Measurements from ENCODE around the gene CIAO1.

CIAO1 gene

DNA sequence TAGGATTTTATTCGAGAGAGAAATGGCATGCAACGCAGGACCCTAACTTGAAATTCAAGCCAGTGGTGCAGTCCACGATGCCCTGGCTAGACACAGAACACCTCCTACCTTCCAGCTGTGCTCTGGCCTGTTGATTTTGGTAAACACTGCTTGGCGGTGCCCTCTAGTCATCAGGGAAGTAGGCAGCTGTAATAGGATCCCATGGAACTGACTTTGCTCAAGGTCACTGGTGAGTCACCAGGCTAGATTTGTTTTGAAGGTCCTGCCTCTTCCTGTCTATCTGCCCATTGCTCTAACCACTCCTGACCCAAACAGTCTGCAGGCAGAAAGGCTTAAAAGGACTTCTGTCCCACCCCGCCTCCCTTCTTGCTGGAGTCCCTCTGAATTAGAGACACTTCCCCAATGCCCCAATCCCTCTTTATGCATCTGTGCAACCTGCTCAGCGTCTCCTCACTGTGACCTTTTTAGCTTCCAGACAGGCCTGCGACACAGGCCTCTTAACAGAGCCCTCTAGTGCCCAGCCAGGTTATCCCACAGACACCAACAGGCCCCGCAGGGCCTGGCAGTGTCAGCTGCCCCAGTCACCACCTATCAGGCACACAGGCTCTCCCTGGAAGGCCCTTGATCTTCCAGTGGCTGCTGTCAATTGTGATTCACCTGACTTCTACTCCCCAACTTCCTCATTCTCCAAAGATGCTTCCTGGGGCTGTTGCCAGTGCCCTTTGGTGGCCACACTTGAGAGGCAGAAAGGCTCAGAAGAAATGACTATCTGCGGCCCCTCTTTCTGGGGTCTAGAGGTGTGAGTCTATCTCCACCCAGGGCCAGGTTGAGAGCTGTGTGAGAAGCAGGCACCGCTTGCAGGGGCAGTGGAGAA, 5.4 kb upstream of the CIAO1 start:
- POLR2A ChIA-PET = interaction anchor here (0.6 to 4.4 kb wide), 9 partner anchors 9 to 238 kb away, joined by 3 to 27 read pairs (median 3); partner anchors contain the start of genes NCAPH and STARD7
- TF ChIP-seq CTBP1 (IDR thresholded peaks at IDR 0.05; ENCODE audit: borderline replicate concordance) = no peak
- TF ChIP-seq, protein P1, sequence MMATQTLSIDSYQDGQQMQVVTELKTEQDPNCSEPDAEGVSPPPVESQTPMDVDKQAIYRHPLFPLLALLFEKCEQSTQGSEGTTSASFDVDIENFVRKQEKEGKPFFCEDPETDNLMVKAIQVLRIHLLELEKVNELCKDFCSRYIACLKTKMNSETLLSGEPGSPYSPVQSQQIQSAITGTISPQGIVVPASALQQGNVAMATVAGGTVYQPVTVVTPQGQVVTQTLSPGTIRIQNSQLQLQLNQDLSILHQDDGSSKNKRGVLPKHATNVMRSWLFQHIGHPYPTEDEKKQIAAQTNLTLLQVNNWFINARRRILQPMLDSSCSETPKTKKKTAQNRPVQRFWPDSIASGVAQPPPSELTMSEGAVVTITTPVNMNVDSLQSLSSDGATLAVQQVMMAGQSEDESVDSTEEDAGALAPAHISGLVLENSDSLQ (IDR thresholded peaks at IDR 0.05) = no peak

DNA sequence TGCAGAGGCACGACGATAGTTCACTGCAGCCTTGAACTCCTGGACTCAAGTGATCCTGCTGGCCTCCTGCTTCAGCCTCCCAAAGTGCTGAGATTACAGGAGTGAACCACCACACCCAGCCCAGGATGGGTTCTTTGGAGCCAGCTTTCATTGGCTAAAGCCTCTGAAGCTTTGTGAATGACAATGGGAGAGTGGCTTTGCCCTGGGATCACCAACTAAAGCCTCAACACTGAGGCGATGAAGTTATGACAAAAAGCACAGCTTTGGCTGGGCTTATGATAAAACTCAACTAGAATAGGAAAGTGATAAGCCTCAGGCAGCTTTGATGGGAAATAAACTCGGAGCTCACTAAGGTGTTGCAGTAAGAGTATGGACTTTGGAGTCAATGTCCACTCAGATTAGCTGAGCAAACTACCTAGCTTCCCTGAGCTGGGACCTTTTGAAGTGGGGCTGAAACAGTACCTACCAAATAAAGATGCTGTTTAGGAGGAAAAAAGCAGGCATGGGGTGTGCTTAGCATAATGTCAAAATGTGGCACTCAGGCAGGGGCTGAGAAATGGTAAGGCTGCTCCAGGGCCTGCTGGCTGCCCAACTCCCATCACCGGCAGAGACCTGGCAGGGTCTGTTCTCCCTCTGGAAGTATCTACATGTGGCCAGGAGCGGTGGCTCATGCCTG, 4.6 kb upstream of the CIAO1 start:
- no peak for TF ChIP-seq TARDBP (IDR thresholded peaks at IDR 0.05)
- no peak for TF ChIP-seq CTBP1 (IDR thresholded peaks at IDR 0.05; ENCODE audit: borderline replicate concordance)
- no peak for TF ChIP-seq NFRKB (IDR thresholded peaks at IDR 0.05)
- TF ChIP-seq, protein P1 (IDR thresholded peaks at IDR 0.05) = no peak
- no peak for TF ChIP-seq FOXM1 (IDR thresholded peaks at IDR 0.05; ENCODE audit: borderline replicate concordance)
- TF ChIP-seq ARNT (IDR thresholded peaks at IDR 0.05) = no peak
- TF ChIP-seq SUZ12 (IDR thresholded peaks at IDR 0.05) = no peak
- no peak for TF ChIP-seq FOXA1 (IDR thresholded peaks at IDR 0.05)
- no peak for DNase-seq (ENCODE audit: extremely low spot score)
- ChIA-PET CTCF (interaction anchor here (0.9 kb wide), 2 partner anchors 64 to 269 kb away, joined by 3 read pairs; partner anchors contain the start of gene ITPRIPL1), POLR2A (interaction anchor here (0.6 to 4.4 kb wide), 6 partner anchors 10 to 239 kb away, joined by 3 to 27 read pairs (median 3); partner anchors contain the start of genes NCAPH and STARD7)

More for the DNA sequence above, 5.4 kb upstream of the CIAO1 start:
- CTCF ChIA-PET = interaction anchor here (0.6 to 1.0 kb wide), 5 partner anchors 65 to 268 kb away, joined by 3 to 4 read pairs (median 3); partner anchors contain the start of gene ITPRIPL1
- peak; percentile 52 for DNase-seq (ENCODE audit: extremely low spot score)

DNA sequence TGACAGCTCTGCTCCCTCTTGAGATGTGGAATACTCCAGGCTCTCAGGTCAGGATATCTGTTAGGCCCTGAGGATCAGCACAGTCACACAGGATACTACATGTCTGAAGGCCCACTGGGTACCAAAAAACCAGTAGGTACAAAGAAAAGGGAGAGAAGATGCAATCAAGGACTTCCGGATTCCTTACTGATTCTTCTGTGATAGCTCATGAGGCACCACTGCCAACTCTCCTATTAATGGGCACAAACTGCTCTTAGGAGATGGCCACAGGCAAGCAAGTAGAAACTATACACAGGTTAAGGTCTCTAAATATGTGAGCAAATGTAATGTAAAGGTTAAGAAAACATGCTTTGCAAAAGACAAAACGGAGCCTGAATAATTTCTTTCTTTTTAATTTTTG, 3.7 kb upstream of the CIAO1 start:
- ChIA-PET POLR2A (interaction anchor here (4.4 kb wide), 1 partner anchor 54 kb away, joined by 27 read pairs; the partner anchor contains the start of gene STARD7), CTCF (no interaction called here)
- no peak for TF ChIP-seq BHLHE40 (IDR thresholded peaks at IDR 0.05; ENCODE audit: borderline replicate concordance)
- TF ChIP-seq ARNT (IDR thresholded peaks at IDR 0.05) = no peak
- no peak for DNase-seq (ENCODE audit: extremely low spot score)

GRCh38 chr2:96264086-96264485, 1.9 kb upstream of the CIAO1 start:
- POLR2A ChIA-PET = interaction anchor here (0.6 to 3.8 kb wide), 2 partner anchors 55 to 272 kb away, joined by 3 to 37 read pairs; partner anchors contain the start of gene STARD7
- TF ChIP-seq ARNT (IDR thresholded peaks at IDR 0.05) (no peak), BHLHE40 (IDR thresholded peaks at IDR 0.05; ENCODE audit: borderline replicate concordance) (no peak), NFRKB (IDR thresholded peaks at IDR 0.05) (no peak)
- DNase-seq (ENCODE audit: extremely low spot score) = no peak
- CTCF ChIA-PET = interaction anchor here (0.8 to 1.1 kb wide), 2 partner anchors 8 to 25 kb away, joined by 3 to 9 read pairs; no protein-coding TSS in a partner anchor

GRCh38 chr2:96264656-96265348, 1.2 kb upstream of the CIAO1 start:
- ChIA-PET POLR2A (interaction anchor here (0.6 to 3.8 kb wide), 2 partner anchors 56 to 273 kb away, joined by 3 to 37 read pairs; partner anchors contain the start of gene STARD7), CTCF (interaction anchor here (0.8 to 1.1 kb wide), 2 partner anchors 8 to 26 kb away, joined by 3 to 9 read pairs; no protein-coding TSS in a partner anchor)
- no peak for TF ChIP-seq FOXA1 (IDR thresholded peaks at IDR 0.05)
- TF ChIP-seq, protein P1 (IDR thresholded peaks at IDR 0.05) = 0 out of 2 replicates have a peak, but pooled peaks have one; percentile 24
- peak; percentile 32 for DNase-seq (ENCODE audit: extremely low spot score)

GRCh38 chr2:96265349-96265839, 631 bp upstream of the CIAO1 start:
- CTCF ChIA-PET = interaction anchor here (1.1 kb wide), 1 partner anchor 9 kb away, joined by 9 read pairs; no protein-coding TSS in a partner anchor
- POLR2A ChIA-PET = interaction anchor here (0.6 to 3.8 kb wide), 8 partner anchors 9 to 125 kb away, joined by 3 to 37 read pairs (median 4); partner anchors contain the start of gene STARD7
- DNase-seq (ENCODE audit: extremely low spot score) = peak; percentile 42
- TF ChIP-seq CTBP1 (IDR thresholded peaks at IDR 0.05; ENCODE audit: borderline replicate concordance) = no peak
- TF ChIP-seq ARNT (IDR thresholded peaks at IDR 0.05) = no peak
- TF ChIP-seq SUZ12 (IDR thresholded peaks at IDR 0.05) = no peak
- no peak for TF ChIP-seq FOXA1 (IDR thresholded peaks at IDR 0.05)
- no peak for TF ChIP-seq ELF4 (IDR thresholded peaks at IDR 0.05)
- TF ChIP-seq LEF1 (IDR thresholded peaks at IDR 0.05; ENCODE audit: borderline replicate concordance) = no peak
- TF ChIP-seq, protein P1 (IDR thresholded peaks at IDR 0.05) = no peak
- TF ChIP-seq NFRKB (IDR thresholded peaks at IDR 0.05) = no peak
- no peak for TF ChIP-seq FOXM1 (IDR thresholded peaks at IDR 0.05; ENCODE audit: borderline replicate concordance)
- no peak for TF ChIP-seq SP1 (IDR thresholded peaks at IDR 0.05)
- no peak for TF ChIP-seq TARDBP (IDR thresholded peaks at IDR 0.05)
- no peak for TF ChIP-seq HDGF (IDR thresholded peaks at IDR 0.05; ENCODE audit: borderline replicate concordance)

All from HEK293T (cell line).